Muscle layer of duodenum (tissue), 2 donors: ENCODE measurements around the gene POU3F3.

Experiments used
- H3K27ac ChIP-seq: one replicate; pipeline ENCODE4 v1.7.0; 2013; ENCODE audit warnings: mild to moderate bottlenecking, low read length
- H3K27me3 ChIP-seq: one replicate; pipeline ENCODE4 v1.7.0; 2013; ENCODE audit warnings: low read depth, mild to moderate bottlenecking, control low read depth, low read length
- H3K36me3 ChIP-seq, 2 donors: one replicate each; pipeline ENCODE4 v1.7.0; 2013; ENCODE audit warnings: low read length in 2 of 2, control low read depth in 1 of 2, mild to moderate bottlenecking in 1 of 2; ENCODE audit not compliant: insufficient read depth in 2 of 2, control insufficient read depth in 1 of 2
- H3K4me1 ChIP-seq, 2 donors: one replicate each; pipeline ENCODE4 v1.7.0; 2013; ENCODE audit warnings: low read length in 2 of 2, mild to moderate bottlenecking in 2 of 2, control low read depth in 1 of 2, moderate library complexity in 1 of 2; ENCODE audit not compliant: insufficient read depth in 2 of 2, control insufficient read depth in 1 of 2
- H3K4me3 ChIP-seq, 2 donors: one replicate each; pipeline ENCODE4 v1.7.0; 2013; ENCODE audit warnings: low read length in 2 of 2, low read depth in 1 of 2, mild to moderate bottlenecking in 1 of 2
- H3K9me3 ChIP-seq, 2 donors: one replicate each; pipeline ENCODE4 v1.7.0; 2013; ENCODE audit warnings: low read length in 2 of 2, control low read depth in 1 of 2, mild to moderate bottlenecking in 1 of 2; ENCODE audit not compliant: control insufficient read depth in 1 of 2
- donor health status: healthy.

POU3F3 gene

GRCh38 chr2:104836265-104836664 is 17.6 kb upstream of the POU3F3 start:
- Histone ChIP-seq H3K36me3 (no peaks in the 10 kb centered on the region), H3K27me3 (no peaks in the 10 kb centered on the region), H3K4me3 (no peak overlapping the region)

GRCh38 chr2:104836841-104837240 is 17.1 kb upstream of the POU3F3 start:
- H3K4me1 ChIP-seq, result no peaks in the 10 kb centered on the region
- no peaks in the 10 kb centered on the region for H3K9me3 ChIP-seq
- no peaks in the 10 kb centered on the region for H3K27me3 ChIP-seq
- H3K36me3 ChIP-seq, result no peaks in the 10 kb centered on the region
- no peak overlapping the region for H3K27ac ChIP-seq
- no peak overlapping the region for H3K4me3 ChIP-seq

More at GRCh38 chr2:104836265-104836664, 17.6 kb upstream of the POU3F3 start:
- Histone ChIP-seq H3K27ac (no peak overlapping the region), H3K9me3 (no peaks in the 10 kb centered on the region), H3K4me1 (no peaks in the 10 kb centered on the region)

DNA sequence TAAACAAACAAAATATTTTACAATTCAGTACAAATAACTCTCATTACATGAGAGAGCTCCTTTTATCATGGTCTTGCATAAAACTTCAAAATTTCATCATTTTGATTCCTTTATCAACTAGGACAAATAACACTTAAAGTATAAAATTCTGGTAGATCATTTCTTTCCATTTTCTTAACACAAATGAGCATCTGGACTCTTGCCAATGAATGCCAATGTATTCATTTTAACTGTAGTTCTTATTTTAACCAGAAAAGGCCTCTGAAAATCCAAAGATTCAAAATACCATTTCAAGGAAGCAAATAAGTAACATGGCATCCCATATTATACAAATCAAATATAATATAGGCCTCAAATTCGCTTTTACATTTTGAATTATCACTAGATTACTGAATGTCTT is 13.8 kb upstream of the POU3F3 start:
- Histone ChIP-seq H3K4me1 (peaks cover 0 to 26% of the 10 kb centered on the region in 2 donors), H3K27me3 (peaks cover 28% of the 10 kb centered on the region), H3K36me3 (no peaks in the 10 kb centered on the region), H3K4me3 (no peak overlapping the region), H3K9me3 (no peaks in the 10 kb centered on the region), H3K27ac (no peak overlapping the region)

GRCh38 chr2:104840893-104841585 is 12.9 kb upstream of the POU3F3 start:
- Histone ChIP-seq H3K36me3 (no peaks in the 10 kb centered on the region), H3K4me3 (no peak overlapping the region), H3K9me3 (no peaks in the 10 kb centered on the region), H3K4me1 (peaks cover 0 to 31% of the 10 kb centered on the region in 2 donors), H3K27ac (no peak overlapping the region), H3K27me3 (peaks cover 37% of the 10 kb centered on the region)

GRCh38 chr2:104841744-104842143 is 12.2 kb upstream of the POU3F3 start:
- no peak overlapping the region for H3K27ac ChIP-seq
- H3K4me3 ChIP-seq, result no peak overlapping the region
- H3K9me3 ChIP-seq, result no peaks in the 10 kb centered on the region
- peaks cover 0 to 31% of the 10 kb centered on the region in 2 donors for H3K4me1 ChIP-seq
- H3K36me3 ChIP-seq, result no peaks in the 10 kb centered on the region
- H3K27me3 ChIP-seq, result peaks cover 42% of the 10 kb centered on the region

GRCh38 chr2:104844807-104845551 is 8.9 kb upstream of the POU3F3 start:
- no peaks in the 10 kb centered on the region for H3K36me3 ChIP-seq
- H3K9me3 ChIP-seq, result no peaks in the 10 kb centered on the region
- H3K4me1 ChIP-seq, result peaks cover 0 to 31% of the 10 kb centered on the region in 2 donors
- H3K27ac ChIP-seq, result no peak overlapping the region
- peaks cover 70% of the 10 kb centered on the region for H3K27me3 ChIP-seq
- H3K4me3 ChIP-seq, result peak overlapping the region in 1 of 2 donors; percentile 43

GRCh38 chr2:104845552-104845931 is 8.4 kb upstream of the POU3F3 start:
- Histone ChIP-seq H3K27me3 (peaks cover 76% of the 10 kb centered on the region), H3K4me3 (peak overlapping the region in 1 of 2 donors; percentile 43)

GRCh38 chr2:104845946-104846785 is 7.7 kb upstream of the POU3F3 start:
- Histone ChIP-seq H3K4me3 (no peak overlapping the region), H3K36me3 (no peaks in the 10 kb centered on the region), H3K27me3 (peaks cover 82% of the 10 kb centered on the region), H3K9me3 (no peaks in the 10 kb centered on the region), H3K27ac (no peak overlapping the region), H3K4me1 (peaks cover 0 to 31% of the 10 kb centered on the region in 2 donors)

More at GRCh38 chr2:104845552-104845931, 8.4 kb upstream of the POU3F3 start:
- Histone ChIP-seq H3K9me3 (no peaks in the 10 kb centered on the region), H3K4me1 (peaks cover 0 to 31% of the 10 kb centered on the region in 2 donors), H3K27ac (no peak overlapping the region), H3K36me3 (no peaks in the 10 kb centered on the region)

- peaks cover 89% of the 10 kb centered on the region for H3K27me3 ChIP-seq
- H3K27ac ChIP-seq, result no peak overlapping the region
- no peaks in the 10 kb centered on the region for H3K36me3 ChIP-seq
- no peaks in the 10 kb centered on the region for H3K9me3 ChIP-seq
- H3K4me3 ChIP-seq, result no peak overlapping the region
- peaks cover 0 to 33% of the 10 kb centered on the region in 2 donors for H3K4me1 ChIP-seq
Measured at GRCh38 chr2:104846786-104847585, 6.9 kb upstream of the POU3F3 start.

- Histone ChIP-seq H3K27ac (no peak overlapping the region), H3K4me1 (peaks cover 0 to 36% of the 10 kb centered on the region in 2 donors), H3K9me3 (no peaks in the 10 kb centered on the region), H3K36me3 (no peaks in the 10 kb centered on the region), H3K4me3 (no peak overlapping the region), H3K27me3 (peaks cover 87% of the 10 kb centered on the region)
Measured at GRCh38 chr2:104847586-104848160, 6.2 kb upstream of the POU3F3 start.
